Regular cardiac myocyte (primary cell): ENCODE data around the gene OR56A4. TPM values are rescaled to one million over a fixed set of nuclear protein-coding genes. Genes with fewer than 3 reads are reported as not detected.

Experiments used
- total RNA-seq: library from RNA; depleted of rRNA; stranded (reverse); fragments of >200 nt; gene quantifications from 2 replicates; pipeline ENCODE4 v1.2.3, GENCODE V29; 2014

OR56A4 gene
- total RNA-seq: not detected in 2 replicates

GRCh38 chr11:6006846-6007245 is at the start of gene OR56A4:
TSS of gene OR56A4 (minus strand) at chr11:6006946. CDS start at chr11:6002992, 3,954 bp downstream.

GRCh38 chr11:6030708-6031405 is 24.1 kb upstream of the OR56A4 start, which contains the start of gene OR56A1:
TSS of gene OR56A1 (minus strand) at chr11:6030758. CDS start at chr11:6027692, 3,066 bp downstream.

GRCh38 chr11:5986885-5987284 is 19.9 kb downstream of the OR56A4 start, which contains the start of gene OR52L1:
TSS of gene OR52L1 (minus strand) at chr11:5986985. CDS start at chr11:5986930, 55 bp downstream.

GRCh38 chr11:5968394-5968793 is 38.4 kb downstream of the OR56A4 start, which contains the start of gene OR56A5:
TSS of gene OR56A5 (minus strand) at chr11:5968494. CDS start at chr11:5968494, 0 bp downstream.

Other genes starting within 250 kb of the OR56A4 start
- not detected in 2 replicates for gene OR52N5, start 223.6 kb downstream of the OR56A4 start, total RNA-seq
- not detected in 2 replicates for gene OR52N1, start 215.7 kb downstream of the OR56A4 start, total RNA-seq
- gene OR52N2, start 198.0 kb downstream of the OR56A4 start, total RNA-seq: not detected in 2 replicates
- not detected in 2 replicates for gene OR52E6, start 165.0 kb downstream of the OR56A4 start, total RNA-seq
- not detected in 2 replicates for gene OR52E8, start 149.3 kb downstream of the OR56A4 start, total RNA-seq
- gene OR52E4, start 126.3 kb downstream of the OR56A4 start, total RNA-seq: not detected in 2 replicates
- gene OR52E5, start 113.7 kb downstream of the OR56A4 start, total RNA-seq: not detected in 2 replicates
- gene OR56A3, start 64.7 kb downstream of the OR56A4 start, total RNA-seq: not detected in 2 replicates
- gene OR56A5, start 38.5 kb downstream of the OR56A4 start, total RNA-seq: not detected in 2 replicates
- gene OR52L1, start 20.0 kb downstream of the OR56A4 start, total RNA-seq: not detected in 2 replicates
- gene OR56A1, start 23.8 kb upstream of the OR56A4 start, total RNA-seq: not detected in 2 replicates
- gene OR56B4, start 100.7 kb upstream of the OR56A4 start, total RNA-seq: not detected in 2 replicates
- not detected in 2 replicates for gene OR52B2, start 163.4 kb upstream of the OR56A4 start, total RNA-seq
- gene OR52W1, start 192.3 kb upstream of the OR56A4 start, total RNA-seq: not detected in 2 replicates
- not detected in 2 replicates for gene C11orf42, start 198.6 kb upstream of the OR56A4 start, total RNA-seq
- 7.7 and 10.1 TPM in 2 replicates for gene FHIP1B, start 227.7 kb upstream of the OR56A4 start, total RNA-seq
- gene CNGA4, start 232.1 kb upstream of the OR56A4 start, total RNA-seq: under 0.01 and 0.19 TPM in 2 replicates